Lower leg skin (tissue), 3 donors: ENCODE results near the gene ZNF77.

Experiments used
- CTCF ChIP-seq, 3 donors: fragments of 450-650 bp; IDR thresholded peaks; one replicate each; pipeline ENCODE4 v1.5.1; 2016; ENCODE audit warnings: antibody characterized with exemption in 3 of 3, mild to moderate bottlenecking in 3 of 3, moderate library complexity in 2 of 3
- POLR2A ChIP-seq, 2 donors: fragments of 450-650 bp; IDR thresholded peaks; one replicate each; pipeline ENCODE4 v1.6.1; 2016 to 2017; ENCODE audit warnings: antibody characterized with exemption in 2 of 2, mild to moderate bottlenecking in 1 of 2, moderate library complexity in 1 of 2

GRCh38 chr19:2917275-2918184 lies 27.2 kb downstream of the ZNF77 start:
- TF ChIP-seq CTCF (IDR thresholded peaks at IDR 0.05), result no peak
- no peak for TF ChIP-seq POLR2A (IDR thresholded peaks at IDR 0.05)
